K562 (cell line): ENCODE measurements around the gene TMEM260.

Source experiments
- BRCA1 ChIP-seq, 2 experiments: fragments of 450-650 bp in 1 of 2; sonication (generic) in 1 of 2; formaldehyde crosslinking in 1 of 2; IDR thresholded peaks; 2 replicates each; pipeline versions ENCODE4 v1.5.0 to v1.6.1; 2017 to 2020; ENCODE audit warnings: mild to moderate bottlenecking in 1 of 2, missing genetic modification reagents in 1 of 2
- CBX5 ChIP-seq: IDR thresholded peaks from 2 replicates; pipeline ENCODE4 v1.6.1; 2014; ENCODE audit warnings: low read depth, borderline replicate concordance
- CREM ChIP-seq: IDR thresholded peaks from 2 replicates; pipeline ENCODE4 v1.6.1; 2014; ENCODE audit warnings: antibody characterized with exemption, low read depth
- MAZ ChIP-seq, 2 experiments: fragments of 450-650 bp in 1 of 2; sonication (generic) in 1 of 2; formaldehyde crosslinking; IDR thresholded peaks in 1 of 2; conservative IDR thresholded peaks in 1 of 2; 2 replicates each; pipeline versions ENCODE4 v1.4.0 to v1.5.0; 2020; ENCODE audit warnings: mild to moderate bottlenecking in 1 of 2, missing genetic modification reagents in 1 of 2
- POLR2A ChIP-seq: fragments of 450-650 bp; conservative IDR thresholded peaks from 2 replicates; pipeline ENCODE4 v1.6.1; 2016
- POLR2AphosphoS5 ChIP-seq: IDR thresholded peaks from 2 replicates; pipeline ENCODE4 v1.6.1; 2011; ENCODE audit warnings: mild to moderate bottlenecking, low read depth, low read length, moderate library complexity; ENCODE audit not compliant: control insufficient read depth, insufficient read depth
- RFX5 ChIP-seq: IDR thresholded peaks from 2 replicates; pipeline ENCODE4 v1.6.1; 2011; ENCODE audit warnings: low read depth, mild to moderate bottlenecking, improper control_type of control experiment, low read length
- TARDBP ChIP-seq: fragments of 450-650 bp; IDR thresholded peaks from 2 replicates; pipeline ENCODE4 v1.6.1; 2016
- TEAD2 ChIP-seq: fragments of 450-650 bp; IDR thresholded peaks from 2 replicates; pipeline ENCODE4 v1.6.1; 2016; ENCODE audit warnings: missing genetic modification characterization, control low read depth, missing compliant biosample characterization
- ZNF79 ChIP-seq: fragments of 250-450 bp; sonication (Bioruptor Pico); IDR thresholded peaks from 2 replicates; pipeline ENCODE4 v1.4.0; 2020; ENCODE audit warnings: low read depth, mild to moderate bottlenecking, moderate library complexity
- ZZZ3 ChIP-seq: fragments of 450-650 bp; IDR thresholded peaks from 2 replicates; pipeline ENCODE4 v1.6.1; 2016; ENCODE audit warnings: antibody characterized with exemption, mild to moderate bottlenecking, moderate library complexity
- TF ChIP-seq, protein P1 (sequence below), 2 experiments: fragments of 450-650 bp in 1 of 2; sonication (generic) in 1 of 2; formaldehyde crosslinking; conservative IDR thresholded peaks; 2 replicates each; pipeline versions ENCODE4 v1.4.0 to v1.8.1; 2020 to 2022; ENCODE audit warnings: mild to moderate bottlenecking in 1 of 2, missing genetic modification reagents in 1 of 2
- TF ChIP-seq, protein P2 (sequence below), 3 experiments: IDR thresholded peaks in 2 of 3; conservative IDR thresholded peaks in 1 of 3; 2 replicates each; pipeline ENCODE4 v1.5.1; 2011 to 2012; ENCODE audit warnings: low read length in 3 of 3, mild to moderate bottlenecking in 3 of 3, control low read depth in 2 of 3, improper control_type of control experiment in 1 of 3, inconsistent platforms in 1 of 3, low read depth in 1 of 3, mixed read lengths in 1 of 3, moderate library complexity in 1 of 3; ENCODE audit not compliant: insufficient read depth in 2 of 3

DNA sequence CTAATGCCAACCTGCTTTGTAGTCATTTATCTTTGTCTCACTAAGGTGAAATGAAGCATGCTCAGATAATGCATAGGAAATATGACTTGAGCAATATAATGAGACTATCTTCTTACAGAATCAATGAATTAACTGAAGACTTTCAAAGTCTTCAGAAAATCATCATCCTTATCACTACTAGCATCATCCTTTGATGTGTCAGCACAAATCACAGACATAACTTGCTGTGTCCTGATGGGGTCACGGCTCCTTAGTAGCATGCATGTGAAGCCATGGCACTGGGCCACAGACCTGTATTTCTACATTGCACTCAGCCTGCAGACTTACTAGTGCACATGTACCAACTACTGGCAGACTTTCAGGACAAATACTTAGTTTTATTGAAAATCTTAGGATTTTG lies 18.9 kb downstream of the TMEM260 start:
- TF ChIP-seq CREM (no peak), CBX5 (no peak), ZNF79 (CRISPR knock-in tag) (no peak), POLR2A (no peak), POLR2AphosphoS5 (no peak), RFX5 (no peak), ZZZ3 (no peak), TEAD2 (tag) (no peak), MAZ (CRISPR knock-in tag; conservative IDR thresholded peaks at IDR 0.05 in 1 of 2, IDR thresholded peaks at IDR 0.05 in 1 of 2) (no peak), BRCA1 (IDR thresholded peaks at IDR 0.05) (no peak), BRCA1 (CRISPR knock-in tag; IDR thresholded peaks at IDR 0.05) (no peak), TARDBP (no peak)
- TF ChIP-seq, protein P1, sequence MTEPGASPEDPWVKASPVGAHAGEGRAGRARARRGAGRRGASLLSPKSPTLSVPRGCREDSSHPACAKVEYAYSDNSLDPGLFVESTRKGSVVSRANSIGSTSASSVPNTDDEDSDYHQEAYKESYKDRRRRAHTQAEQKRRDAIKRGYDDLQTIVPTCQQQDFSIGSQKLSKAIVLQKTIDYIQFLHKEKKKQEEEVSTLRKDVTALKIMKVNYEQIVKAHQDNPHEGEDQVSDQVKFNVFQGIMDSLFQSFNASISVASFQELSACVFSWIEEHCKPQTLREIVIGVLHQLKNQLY (CRISPR knock-in tag; conservative IDR thresholded peaks at IDR 0.05) = no peak
- TF ChIP-seq, protein P2, sequence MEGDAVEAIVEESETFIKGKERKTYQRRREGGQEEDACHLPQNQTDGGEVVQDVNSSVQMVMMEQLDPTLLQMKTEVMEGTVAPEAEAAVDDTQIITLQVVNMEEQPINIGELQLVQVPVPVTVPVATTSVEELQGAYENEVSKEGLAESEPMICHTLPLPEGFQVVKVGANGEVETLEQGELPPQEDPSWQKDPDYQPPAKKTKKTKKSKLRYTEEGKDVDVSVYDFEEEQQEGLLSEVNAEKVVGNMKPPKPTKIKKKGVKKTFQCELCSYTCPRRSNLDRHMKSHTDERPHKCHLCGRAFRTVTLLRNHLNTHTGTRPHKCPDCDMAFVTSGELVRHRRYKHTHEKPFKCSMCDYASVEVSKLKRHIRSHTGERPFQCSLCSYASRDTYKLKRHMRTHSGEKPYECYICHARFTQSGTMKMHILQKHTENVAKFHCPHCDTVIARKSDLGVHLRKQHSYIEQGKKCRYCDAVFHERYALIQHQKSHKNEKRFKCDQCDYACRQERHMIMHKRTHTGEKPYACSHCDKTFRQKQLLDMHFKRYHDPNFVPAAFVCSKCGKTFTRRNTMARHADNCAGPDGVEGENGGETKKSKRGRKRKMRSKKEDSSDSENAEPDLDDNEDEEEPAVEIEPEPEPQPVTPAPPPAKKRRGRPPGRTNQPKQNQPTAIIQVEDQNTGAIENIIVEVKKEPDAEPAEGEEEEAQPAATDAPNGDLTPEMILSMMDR (IDR thresholded peaks at IDR 0.05 in 2 of 3, conservative IDR thresholded peaks at IDR 0.05 in 1 of 3; ENCODE audit: insufficient read depth in 2 of 3, low read depth in 1 of 3, low read length in 3 of 3) = no peak
